ENCODE results near the gene NEMF. TPM values are rescaled to one million over a fixed set of nuclear protein-coding genes. Genes with fewer than 3 reads are reported as not detected.
"Not testable (repeated sequence)": the region's sequence is repeated elsewhere in the genome, so short reads cannot be mapped to it uniquely, and the experiment has no call there.

NEMF gene
- polyA plus RNA-seq, 2 donors = 19.9 to 40.2 TPM

DNA sequence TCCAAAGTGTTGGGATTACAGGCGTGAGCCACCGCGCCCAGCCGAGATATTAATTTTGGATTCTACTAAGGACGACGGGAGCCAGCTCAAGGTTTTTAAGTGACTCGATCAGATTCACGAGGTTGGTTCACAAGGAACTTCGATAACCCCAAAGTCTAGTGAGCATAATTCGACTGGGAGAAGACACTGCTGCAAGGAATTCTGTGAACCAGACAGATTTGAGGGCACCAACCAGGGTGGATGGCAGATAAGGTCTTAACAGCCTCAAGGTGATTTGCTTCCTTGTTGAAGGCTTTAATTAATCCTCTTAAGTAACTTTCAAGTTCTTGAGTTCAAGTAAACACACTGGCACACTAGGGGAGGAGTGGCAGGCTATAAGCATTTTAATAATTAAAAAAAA is 85.7 kb downstream of the NEMF start:
- Histone ChIP-seq H3K4me3 (ENCODE audit: low read depth in 1 of 2, low read length in 2 of 2) (peak overlapping the region in 1 of 2 donors; percentile 74), H3K36me3 (ENCODE audit: control insufficient read depth in 2 of 2, insufficient read depth in 2 of 2, low read length in 1 of 2) (no peaks in the 10 kb centered on the region), H3K9me3 (ENCODE audit: control insufficient read depth in 2 of 2, insufficient read depth in 1 of 2, low read depth in 1 of 2, low read length in 1 of 2) (no peaks in the 10 kb centered on the region), H3K4me1 (ENCODE audit: control insufficient read depth in 2 of 2, insufficient read depth in 2 of 2, low read length in 1 of 2) (peaks cover 0 to 5% of the 10 kb centered on the region in 2 donors), H3K27me3 (ENCODE audit: control insufficient read depth in 1 of 2, insufficient read depth in 2 of 2, low read length in 2 of 2) (no peaks in the 10 kb centered on the region), H3K27ac (ENCODE audit: low read depth in 2 of 2, low read length in 1 of 2) (peak overlapping the region; percentile 86 to 99)
- WGBS, 2 donors = 66 to 73% methylated on average over 10 of the region's 10 CpGs

DNA sequence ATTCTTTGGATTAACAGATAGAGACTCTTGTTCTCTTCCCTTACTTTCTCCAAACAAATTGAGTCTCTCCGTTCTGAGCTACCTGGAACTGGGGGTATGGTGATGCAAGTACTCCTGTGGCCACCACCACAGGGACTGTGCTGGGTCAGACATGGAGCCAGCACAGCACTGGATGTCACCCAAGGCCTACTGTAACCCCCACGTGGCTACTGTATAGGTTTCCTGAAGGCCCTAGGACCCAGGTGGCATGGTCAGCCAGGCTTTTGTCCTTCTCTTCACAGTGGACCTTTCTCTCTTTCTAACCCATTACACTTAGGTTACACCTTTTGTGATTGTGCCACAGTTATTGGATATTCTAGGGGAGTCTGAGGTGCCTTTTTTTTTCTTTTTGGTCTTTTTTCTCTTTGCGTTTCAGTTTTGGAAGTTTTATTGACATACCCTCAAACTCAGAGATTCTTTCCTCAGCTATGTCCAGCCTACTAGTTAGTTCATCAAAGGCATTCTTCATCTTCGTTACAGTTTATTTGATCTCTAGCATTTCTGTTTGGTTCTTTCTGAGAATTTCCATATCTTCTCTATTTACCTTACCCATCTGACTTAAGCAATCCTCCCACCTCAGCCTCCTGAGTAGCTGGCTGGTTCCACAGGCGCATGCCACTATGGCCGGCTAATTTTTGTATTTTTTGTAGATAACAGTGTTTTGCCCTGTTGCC is 90.6 kb downstream of the NEMF start:
- H3K27ac ChIP-seq (ENCODE audit: low read depth in 2 of 2, low read length in 1 of 2) = no peak overlapping the region
- H3K27me3 ChIP-seq (ENCODE audit: control insufficient read depth in 1 of 2, insufficient read depth in 2 of 2, low read length in 2 of 2) = no peaks in the 10 kb centered on the region
- H3K36me3 ChIP-seq (ENCODE audit: control insufficient read depth in 2 of 2, insufficient read depth in 2 of 2, low read length in 1 of 2) = no peaks in the 10 kb centered on the region
- H3K9me3 ChIP-seq (ENCODE audit: control insufficient read depth in 2 of 2, insufficient read depth in 1 of 2, low read depth in 1 of 2, low read length in 1 of 2) = no peaks in the 10 kb centered on the region
- 79 to 86% methylated on average over 6 of the region's 6 CpGs for WGBS, 2 donors
- no peaks in the 10 kb centered on the region for H3K4me1 ChIP-seq (ENCODE audit: control insufficient read depth in 2 of 2, insufficient read depth in 2 of 2, low read length in 1 of 2)
- no peak overlapping the region for H3K4me3 ChIP-seq (ENCODE audit: low read depth in 1 of 2, low read length in 2 of 2)

DNA sequence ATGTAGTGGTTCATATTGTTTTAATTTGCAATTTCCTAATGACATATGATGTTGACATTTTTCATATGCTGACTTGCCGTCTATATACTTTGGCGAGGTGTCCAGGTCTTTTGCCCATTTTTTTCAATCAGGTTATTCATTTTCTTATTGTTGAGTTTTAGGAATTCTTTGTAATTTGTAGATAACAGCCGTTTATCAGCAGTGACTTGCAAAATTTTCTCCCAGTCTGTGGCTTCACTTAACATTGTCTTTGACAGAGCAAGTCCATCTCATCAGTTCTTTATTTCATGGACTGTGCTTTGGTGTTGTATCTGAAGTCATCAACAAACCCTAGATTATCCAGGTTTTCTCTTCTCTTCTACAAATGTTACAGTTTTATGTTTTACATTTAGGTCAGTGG is 97.2 kb downstream of the NEMF start:
- H3K27ac ChIP-seq (ENCODE audit: low read depth in 2 of 2, low read length in 1 of 2) = no peak overlapping the region
- H3K36me3 ChIP-seq (ENCODE audit: control insufficient read depth in 2 of 2, insufficient read depth in 2 of 2, low read length in 1 of 2) = no peaks in the 10 kb centered on the region
- WGBS, 2 donors = 84 to 87% methylated on average over 3 of the region's 3 CpGs
- no peaks in the 10 kb centered on the region for H3K9me3 ChIP-seq (ENCODE audit: control insufficient read depth in 2 of 2, insufficient read depth in 1 of 2, low read depth in 1 of 2, low read length in 1 of 2)
- no peak overlapping the region for H3K4me3 ChIP-seq (ENCODE audit: low read depth in 1 of 2, low read length in 2 of 2)
- no peaks in the 10 kb centered on the region for H3K27me3 ChIP-seq (ENCODE audit: control insufficient read depth in 1 of 2, insufficient read depth in 2 of 2, low read length in 2 of 2)
- no peaks in the 10 kb centered on the region for H3K4me1 ChIP-seq (ENCODE audit: control insufficient read depth in 2 of 2, insufficient read depth in 2 of 2, low read length in 1 of 2)

DNA sequence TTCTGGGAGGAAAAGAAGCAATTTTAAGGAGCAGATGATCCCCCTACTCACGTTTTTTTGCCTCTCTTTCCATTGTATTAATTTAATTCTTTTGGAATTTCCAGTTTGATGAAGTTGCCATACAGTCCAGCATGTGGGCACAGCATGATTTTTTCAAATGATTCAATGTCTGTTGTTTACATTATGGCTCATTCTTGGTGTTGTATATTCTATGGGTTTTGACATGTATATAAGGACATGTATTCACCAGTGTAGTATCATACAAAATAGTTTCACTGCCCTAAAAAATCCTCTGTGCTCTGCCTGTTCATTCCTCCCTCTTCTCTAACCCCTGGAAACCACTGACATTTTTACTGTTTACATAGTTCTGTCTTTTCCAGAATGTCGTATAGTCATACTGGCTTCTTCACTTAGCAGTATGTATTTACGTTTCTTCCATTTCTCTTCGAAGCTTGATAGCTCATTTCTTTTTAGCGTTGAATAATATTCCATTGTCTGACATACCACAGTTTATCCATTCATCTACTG is 98.0 kb downstream of the NEMF start:
- no peak overlapping the region for H3K27ac ChIP-seq (ENCODE audit: low read depth in 2 of 2, low read length in 1 of 2)
- no peaks in the 10 kb centered on the region for H3K4me1 ChIP-seq (ENCODE audit: control insufficient read depth in 2 of 2, insufficient read depth in 2 of 2, low read length in 1 of 2)
- H3K27me3 ChIP-seq (ENCODE audit: control insufficient read depth in 1 of 2, insufficient read depth in 2 of 2, low read length in 2 of 2) = no peaks in the 10 kb centered on the region
- no peak overlapping the region for H3K4me3 ChIP-seq (ENCODE audit: low read depth in 1 of 2, low read length in 2 of 2)
- 55 to 77% methylated on average over 5 of the region's 5 CpGs for WGBS, 2 donors
- no peaks in the 10 kb centered on the region for H3K9me3 ChIP-seq (ENCODE audit: control insufficient read depth in 2 of 2, insufficient read depth in 1 of 2, low read depth in 1 of 2, low read length in 1 of 2)
- H3K36me3 ChIP-seq (ENCODE audit: control insufficient read depth in 2 of 2, insufficient read depth in 2 of 2, low read length in 1 of 2) = no peaks in the 10 kb centered on the region

DNA sequence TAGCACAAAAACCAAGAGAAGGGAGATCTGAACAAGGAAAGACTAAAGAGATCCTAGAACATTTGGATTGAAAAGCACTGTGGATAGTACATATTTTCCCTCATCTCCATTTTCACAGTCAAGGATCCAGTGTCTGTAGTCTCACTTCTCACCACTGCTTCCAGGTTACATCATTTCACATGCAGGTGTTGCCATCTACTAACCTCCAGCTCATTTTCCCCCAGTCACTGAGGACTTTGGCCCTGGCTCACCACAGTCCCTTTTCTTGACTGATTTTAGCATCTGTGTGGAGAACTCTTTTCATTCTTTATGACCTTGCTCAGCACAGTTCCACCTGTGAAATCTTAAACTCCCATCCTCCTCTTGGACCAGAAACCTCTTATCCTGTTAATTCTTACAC is 106.1 kb downstream of the NEMF start:
- not testable (repeated sequence) for H3K27ac ChIP-seq (ENCODE audit: low read depth in 2 of 2, low read length in 1 of 2); H3K27me3 ChIP-seq (ENCODE audit: control insufficient read depth in 1 of 2, insufficient read depth in 2 of 2, low read length in 2 of 2); H3K4me1 ChIP-seq (ENCODE audit: control insufficient read depth in 2 of 2, insufficient read depth in 2 of 2, low read length in 1 of 2); H3K36me3 ChIP-seq (ENCODE audit: control insufficient read depth in 2 of 2, insufficient read depth in 2 of 2, low read length in 1 of 2); H3K9me3 ChIP-seq (ENCODE audit: control insufficient read depth in 2 of 2, insufficient read depth in 1 of 2, low read depth in 1 of 2, low read length in 1 of 2); H3K4me3 ChIP-seq (ENCODE audit: low read depth in 1 of 2, low read length in 2 of 2)

DNA sequence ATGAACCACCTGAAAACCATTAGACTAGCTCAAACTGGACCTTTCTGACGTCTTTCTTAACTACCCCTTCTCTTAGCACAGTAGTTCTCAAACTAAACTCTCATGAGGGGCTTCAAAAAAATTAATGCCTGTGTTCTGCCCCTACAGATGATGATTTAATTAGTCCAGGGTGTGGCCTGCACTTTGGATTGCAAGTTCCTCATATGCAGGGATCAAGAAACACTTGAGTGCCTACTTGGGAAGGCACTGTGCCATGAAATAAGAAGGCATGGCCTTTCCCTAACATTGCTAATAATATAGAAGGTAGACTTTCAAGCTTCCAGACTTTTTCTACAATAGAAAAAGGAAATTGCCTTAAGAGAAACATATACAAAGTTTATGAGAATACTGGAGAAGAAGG is 107.4 kb downstream of the NEMF start:
- H3K27ac ChIP-seq (ENCODE audit: low read depth in 2 of 2, low read length in 1 of 2) = no peak overlapping the region
- no peaks in the 10 kb centered on the region for H3K27me3 ChIP-seq (ENCODE audit: control insufficient read depth in 1 of 2, insufficient read depth in 2 of 2, low read length in 2 of 2)
- H3K9me3 ChIP-seq (ENCODE audit: control insufficient read depth in 2 of 2, insufficient read depth in 1 of 2, low read depth in 1 of 2, low read length in 1 of 2) = no peaks in the 10 kb centered on the region
- WGBS, 2 donors = 88 to 95% methylated on average over 1 of the region's 1 CpG
- no peaks in the 10 kb centered on the region for H3K4me1 ChIP-seq (ENCODE audit: control insufficient read depth in 2 of 2, insufficient read depth in 2 of 2, low read length in 1 of 2)
- peaks cover 0 to 3% of the 10 kb centered on the region in 2 donors for H3K36me3 ChIP-seq (ENCODE audit: control insufficient read depth in 2 of 2, insufficient read depth in 2 of 2, low read length in 1 of 2)
- no peak overlapping the region for H3K4me3 ChIP-seq (ENCODE audit: low read depth in 1 of 2, low read length in 2 of 2)

DNA sequence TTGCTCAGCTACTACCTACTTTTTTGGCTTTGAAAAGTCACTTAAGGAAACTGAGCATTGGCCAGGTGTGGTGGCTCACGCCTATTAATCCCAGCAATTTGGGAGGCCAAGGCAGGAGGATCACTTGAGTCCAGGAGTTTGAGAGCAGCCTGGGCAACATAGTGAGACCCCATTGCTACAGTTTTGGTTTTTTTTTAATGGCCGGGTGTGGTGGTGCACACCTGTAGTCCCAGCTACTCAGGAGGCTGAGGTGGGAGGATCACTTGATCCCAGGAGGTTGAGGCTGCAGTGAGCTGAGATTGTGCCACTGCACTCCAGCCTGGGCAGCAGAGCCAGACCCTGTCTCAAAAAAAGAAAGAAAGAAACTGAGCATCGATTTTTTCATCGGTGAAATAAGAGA is 116.9 kb downstream of the NEMF start:
- not testable (repeated sequence) for H3K36me3 ChIP-seq (ENCODE audit: control insufficient read depth in 2 of 2, insufficient read depth in 2 of 2, low read length in 1 of 2); H3K9me3 ChIP-seq (ENCODE audit: control insufficient read depth in 2 of 2, insufficient read depth in 1 of 2, low read depth in 1 of 2, low read length in 1 of 2); H3K4me1 ChIP-seq (ENCODE audit: control insufficient read depth in 2 of 2, insufficient read depth in 2 of 2, low read length in 1 of 2); H3K27me3 ChIP-seq (ENCODE audit: control insufficient read depth in 1 of 2, insufficient read depth in 2 of 2, low read length in 2 of 2); H3K27ac ChIP-seq (ENCODE audit: low read depth in 2 of 2, low read length in 1 of 2); H3K4me3 ChIP-seq (ENCODE audit: low read depth in 1 of 2, low read length in 2 of 2)
- 87 to 99% methylated on average over 4 of the region's 4 CpGs for WGBS, 2 donors

DNA sequence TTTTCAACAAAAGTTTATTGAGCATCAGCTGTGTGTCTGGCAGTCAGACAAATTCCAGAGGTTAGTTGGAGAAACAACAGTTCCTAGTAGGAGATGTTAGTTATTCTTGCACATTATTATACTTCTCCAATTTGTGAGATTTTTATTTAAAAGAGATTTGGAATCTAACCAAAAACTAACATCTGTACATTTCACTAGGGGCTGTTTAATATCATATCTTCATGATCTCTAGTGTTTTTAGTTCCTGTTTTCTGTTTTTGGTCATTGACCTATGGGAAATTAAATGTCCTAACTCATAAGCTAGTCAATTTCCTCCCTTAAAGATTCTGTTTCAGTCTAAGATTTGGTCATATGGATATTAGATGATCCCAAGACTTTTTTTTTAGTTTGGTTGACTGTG is 118.8 kb downstream of the NEMF start:
- Histone ChIP-seq H3K9me3 (ENCODE audit: control insufficient read depth in 2 of 2, insufficient read depth in 1 of 2, low read depth in 1 of 2, low read length in 1 of 2) (no peaks in the 10 kb centered on the region), H3K27me3 (ENCODE audit: control insufficient read depth in 1 of 2, insufficient read depth in 2 of 2, low read length in 2 of 2) (no peaks in the 10 kb centered on the region), H3K4me1 (ENCODE audit: control insufficient read depth in 2 of 2, insufficient read depth in 2 of 2, low read length in 1 of 2) (no peaks in the 10 kb centered on the region), H3K36me3 (ENCODE audit: control insufficient read depth in 2 of 2, insufficient read depth in 2 of 2, low read length in 1 of 2) (peaks cover 0 to 6% of the 10 kb centered on the region in 2 donors), H3K27ac (ENCODE audit: low read depth in 2 of 2, low read length in 1 of 2) (no peak overlapping the region), H3K4me3 (ENCODE audit: low read depth in 1 of 2, low read length in 2 of 2) (no peak overlapping the region)

DNA sequence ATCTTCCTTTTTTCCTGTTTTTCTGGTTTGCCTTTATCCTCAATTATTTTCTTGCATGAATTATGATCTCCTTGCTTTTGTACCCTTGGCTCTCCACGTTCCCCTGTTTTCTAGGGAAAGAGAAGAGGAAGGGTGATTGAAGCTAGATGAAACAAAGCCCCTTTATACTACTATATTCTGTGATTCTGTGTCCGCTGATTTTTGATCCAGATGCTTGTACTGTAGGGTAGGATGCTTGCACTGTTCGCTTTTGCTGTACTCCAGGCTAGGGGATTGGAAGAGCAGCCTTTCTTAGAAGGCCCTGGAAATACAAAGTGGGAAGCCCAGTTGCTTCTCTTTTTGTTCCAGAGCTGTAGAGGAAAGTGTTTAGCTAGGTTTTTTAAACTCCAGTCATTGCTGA is 119.7 kb downstream of the NEMF start:
- no peaks in the 10 kb centered on the region for H3K27me3 ChIP-seq (ENCODE audit: control insufficient read depth in 1 of 2, insufficient read depth in 2 of 2, low read length in 2 of 2)
- H3K4me1 ChIP-seq (ENCODE audit: control insufficient read depth in 2 of 2, insufficient read depth in 2 of 2, low read length in 1 of 2) = no peaks in the 10 kb centered on the region
- peaks cover 0 to 6% of the 10 kb centered on the region in 2 donors for H3K36me3 ChIP-seq (ENCODE audit: control insufficient read depth in 2 of 2, insufficient read depth in 2 of 2, low read length in 1 of 2)
- WGBS, 2 donors = 88 to 98% methylated on average over 3 of the region's 3 CpGs
- H3K9me3 ChIP-seq (ENCODE audit: control insufficient read depth in 2 of 2, insufficient read depth in 1 of 2, low read depth in 1 of 2, low read length in 1 of 2) = no peaks in the 10 kb centered on the region
- no peak overlapping the region for H3K27ac ChIP-seq (ENCODE audit: low read depth in 2 of 2, low read length in 1 of 2)
- no peak overlapping the region for H3K4me3 ChIP-seq (ENCODE audit: low read depth in 1 of 2, low read length in 2 of 2)
